CD4-positive, alpha-beta T cell treated with Interleukin-15 for 1 hour (primary cell): ENCODE measurements around the gene CEP295NL.
"Not testable (repeated sequence)": the region's sequence is repeated elsewhere in the genome, so short reads cannot be mapped to it uniquely, and the experiment has no call there.

ENCODE experiments used
- DNase-seq: peaks from one replicate; pipeline ENCODE4 v3.0.0-alpha.2; 2020

Gene CEP295NL

GRCh38 chr17:78901806-78902205, 1.2 kb downstream of the CEP295NL start:
- no peak for DNase-seq

GRCh38 chr17:78900816-78901215, 2.2 kb downstream of the CEP295NL start:
- no peak for DNase-seq

- DNase-seq = no peak
These were observed 3.4 kb downstream of the CEP295NL start for GRCh38 chr17:78899361-78900260.

GRCh38 chr17:78898947-78899346, 4.1 kb downstream of the CEP295NL start:
- DNase-seq = no peak

GRCh38 chr17:78898075-78898836, 4.7 kb downstream of the CEP295NL start:
- DNase-seq = no peak

GRCh38 chr17:78897664-78898047, 5.3 kb downstream of the CEP295NL start:
- no peak for DNase-seq

- DNase-seq = no peak
These were observed 6.0 kb downstream of the CEP295NL start for GRCh38 chr17:78896834-78897663.

GRCh38 chr17:78896091-78896833, 6.7 kb downstream of the CEP295NL start:
- no peak for DNase-seq

- no peak for DNase-seq
These were observed 7.7 kb downstream of the CEP295NL start for GRCh38 chr17:78895322-78895721.

- DNase-seq = no peak
These were observed 9.3 kb downstream of the CEP295NL start for GRCh38 chr17:78893684-78894083.

GRCh38 chr17:78892936-78893379, 10.0 kb downstream of the CEP295NL start:
- no peak for DNase-seq

GRCh38 chr17:78892520-78892919, 10.5 kb downstream of the CEP295NL start:
- no peak for DNase-seq

GRCh38 chr17:78892062-78892456, 10.9 kb downstream of the CEP295NL start:
- no peak for DNase-seq

GRCh38 chr17:78891406-78892061, 11.5 kb downstream of the CEP295NL start:
- DNase-seq = no peak

GRCh38 chr17:78890498-78890897, 12.5 kb downstream of the CEP295NL start:
- peak; percentile 82 for DNase-seq

GRCh38 chr17:78890096-78890495, 12.9 kb downstream of the CEP295NL start:
- not testable (repeated sequence) for DNase-seq

- DNase-seq = peak; percentile 65
These were observed 13.5 kb downstream of the CEP295NL start for GRCh38 chr17:78889531-78889930.

GRCh38 chr17:78888941-78889518, 14.0 kb downstream of the CEP295NL start:
- no peak for DNase-seq

- DNase-seq = no peak
These were observed 16.0 kb downstream of the CEP295NL start for GRCh38 chr17:78886954-78887353.

- no peak for DNase-seq
These were observed 17.0 kb downstream of the CEP295NL start for GRCh38 chr17:78885956-78886355.
